Forelimb muscle (tissue), 1 donor: Measurements from ENCODE around the gene ADORA3. TPM values are rescaled to one million over a fixed set of nuclear protein-coding genes. Genes with fewer than 3 reads are reported as not detected.

Experiments used
- DNase-seq: peaks from one replicate; pipeline ENCODE4 v3.0.0-alpha.2; 2013; ENCODE audit warnings: low read depth
- polyA plus RNA-seq: library from polyadenylated mRNA; unstranded; fragments of 120-200 nt; gene quantifications from one replicate; pipeline ENCODE4 v1.2.1, GENCODE V29; 2013; ENCODE audit not compliant: insufficient read length

The ADORA3 gene
- polyA plus RNA-seq, 1 donor, result 0.40 TPM

GRCh38 chr1:111475701-111476100, 27.7 kb downstream of the ADORA3 start:
- DNase-seq, result no peak

GRCh38 chr1:111474521-111474920, 28.9 kb downstream of the ADORA3 start:
- no peak for DNase-seq

- DNase-seq, result no peak
Measured at GRCh38 chr1:111474106-111474505, 29.3 kb downstream of the ADORA3 start.

GRCh38 chr1:111471538-111471937, 31.9 kb downstream of the ADORA3 start:
- DNase-seq, result no peak

DNA sequence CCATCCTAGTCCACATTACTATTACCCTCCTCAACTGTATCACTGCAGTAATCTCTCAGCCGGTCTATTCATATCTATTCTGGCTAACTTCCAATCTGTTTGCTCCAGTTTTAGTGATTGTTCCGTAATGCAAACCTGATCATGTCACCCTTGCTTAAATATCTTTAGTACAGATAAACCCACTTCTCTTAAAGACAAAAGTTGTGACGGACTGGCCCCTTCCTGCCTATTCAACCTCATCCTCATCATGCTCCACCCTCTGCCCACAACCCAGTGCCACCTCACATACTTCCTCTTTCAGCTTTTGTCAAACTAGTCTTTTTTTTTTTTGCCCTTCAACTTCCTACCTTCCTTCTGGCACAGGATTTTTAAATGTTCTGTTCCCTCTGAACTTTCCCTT, 32.4 kb downstream of the ADORA3 start:
- DNase-seq, result no peak

DNA sequence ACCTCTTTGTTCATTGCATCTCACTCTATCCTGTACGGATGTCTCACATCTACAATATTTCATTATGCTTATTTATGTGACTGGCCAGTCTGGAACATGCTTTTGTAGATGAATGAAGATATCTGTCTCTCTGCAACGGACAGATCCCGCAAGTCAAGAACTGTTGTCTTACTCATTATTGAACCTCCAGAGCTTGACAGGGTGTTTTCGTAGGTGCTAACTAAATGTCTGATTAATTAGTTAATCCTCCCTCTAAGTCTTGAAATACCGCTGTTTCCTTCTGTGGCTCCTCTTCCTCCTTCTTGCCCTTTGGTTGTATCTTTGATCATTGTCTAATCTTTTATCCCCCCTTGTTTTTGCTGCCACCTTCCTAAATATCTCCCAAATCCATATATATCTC, 32.8 kb downstream of the ADORA3 start:
- DNase-seq, result no peak

GRCh38 chr1:111469539-111469938, 33.9 kb downstream of the ADORA3 start:
- DNase-seq, result no peak

DNA sequence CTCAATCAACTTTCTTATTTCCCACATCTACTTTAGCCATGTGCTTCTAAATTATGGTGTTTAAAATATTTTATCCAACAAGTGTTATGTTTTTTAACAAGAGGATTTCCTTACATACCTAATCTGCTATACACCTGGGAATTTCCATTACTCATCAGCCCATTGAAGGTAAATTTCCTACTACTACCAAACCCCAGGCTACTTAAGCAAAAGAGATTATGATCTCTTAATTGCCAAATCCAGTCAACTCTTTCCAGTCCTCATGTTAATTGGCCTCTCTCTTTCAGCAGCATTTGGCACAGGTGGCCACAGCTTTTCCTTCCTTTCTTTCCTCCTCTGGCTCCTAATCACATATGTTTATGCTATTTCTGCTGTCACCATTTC, 34.7 kb downstream of the ADORA3 start:
- DNase-seq, result no peak

- no peak for DNase-seq
Measured at GRCh38 chr1:111467865-111468716, 35.3 kb downstream of the ADORA3 start.

GRCh38 chr1:111466480-111466879, 37.0 kb downstream of the ADORA3 start:
- DNase-seq, result no peak

DNA sequence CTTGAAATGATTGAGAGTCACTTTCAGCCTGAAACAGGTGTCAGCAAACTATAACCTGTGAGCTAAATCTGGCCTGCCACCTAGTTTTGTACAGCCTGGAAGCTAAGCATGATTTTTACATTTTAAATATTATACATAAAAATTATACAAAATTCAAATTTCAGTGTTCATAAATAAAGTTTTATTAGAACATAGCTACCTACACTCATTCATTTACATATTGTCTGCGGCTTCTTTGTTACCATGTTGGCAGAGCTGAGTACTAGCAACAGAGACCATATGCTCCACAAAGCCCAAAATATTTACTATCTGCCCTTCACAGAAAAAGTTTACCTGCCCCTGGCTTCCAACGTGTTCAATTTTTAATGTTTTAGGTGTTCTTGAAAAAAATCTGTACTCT, 37.7 kb downstream of the ADORA3 start:
- no peak for DNase-seq

DNA sequence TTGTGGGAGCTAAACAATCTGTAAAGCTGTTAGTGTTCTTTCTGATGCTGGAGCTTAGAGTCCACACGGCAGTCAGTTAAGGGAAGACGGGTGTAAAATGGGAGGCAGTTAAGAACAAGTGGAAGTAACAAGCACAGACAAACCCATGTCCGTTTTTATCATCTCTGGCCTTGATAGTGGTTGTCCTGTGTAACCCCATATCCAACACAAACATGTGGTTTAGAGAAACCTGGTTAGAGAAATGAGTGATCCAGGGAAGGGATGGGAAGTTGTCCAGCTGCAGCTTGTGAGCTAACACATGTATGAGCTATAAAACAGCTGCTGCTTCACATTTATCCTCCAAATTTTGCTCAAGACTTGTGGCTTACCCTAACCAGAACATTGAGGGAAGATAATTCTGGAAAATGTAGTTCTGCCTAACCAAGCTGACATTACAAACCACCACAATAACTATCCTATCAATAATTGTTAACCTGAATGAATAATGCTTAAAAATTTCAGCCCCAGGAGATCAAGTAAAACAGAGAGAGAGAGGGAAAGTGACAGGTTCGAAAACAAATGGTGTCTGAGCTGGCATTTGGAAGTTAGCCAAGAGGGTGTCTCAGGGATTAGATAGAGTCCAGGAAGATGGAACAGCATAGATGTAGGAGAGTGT, 40.3 kb downstream of the ADORA3 start:
- no peak for DNase-seq

GRCh38 chr1:111462370-111463028, 40.9 kb downstream of the ADORA3 start:
- no peak for DNase-seq

DNA sequence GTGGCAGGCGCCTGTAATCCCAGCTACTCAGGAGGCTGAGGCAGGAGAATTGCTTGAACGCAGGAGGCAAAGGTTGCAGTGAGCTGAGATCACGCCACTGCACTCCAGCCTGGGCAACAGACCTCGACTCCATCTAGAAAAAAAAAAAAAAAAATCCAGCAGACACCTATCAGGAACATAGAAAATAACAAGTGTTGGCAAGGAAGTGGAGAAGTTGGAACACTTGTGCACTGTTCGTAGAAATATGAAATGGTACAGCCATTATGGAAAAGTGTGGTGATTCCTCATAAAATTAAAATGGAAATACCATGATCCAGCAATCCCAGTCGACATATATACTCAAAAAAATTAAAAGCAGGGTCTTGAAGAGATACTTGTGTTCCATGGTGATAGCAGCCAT, 41.7 kb downstream of the ADORA3 start:
- DNase-seq, result no peak

GRCh38 chr1:111455642-111456031, 47.8 kb downstream of the ADORA3 start:
- DNase-seq, result no peak

DNA sequence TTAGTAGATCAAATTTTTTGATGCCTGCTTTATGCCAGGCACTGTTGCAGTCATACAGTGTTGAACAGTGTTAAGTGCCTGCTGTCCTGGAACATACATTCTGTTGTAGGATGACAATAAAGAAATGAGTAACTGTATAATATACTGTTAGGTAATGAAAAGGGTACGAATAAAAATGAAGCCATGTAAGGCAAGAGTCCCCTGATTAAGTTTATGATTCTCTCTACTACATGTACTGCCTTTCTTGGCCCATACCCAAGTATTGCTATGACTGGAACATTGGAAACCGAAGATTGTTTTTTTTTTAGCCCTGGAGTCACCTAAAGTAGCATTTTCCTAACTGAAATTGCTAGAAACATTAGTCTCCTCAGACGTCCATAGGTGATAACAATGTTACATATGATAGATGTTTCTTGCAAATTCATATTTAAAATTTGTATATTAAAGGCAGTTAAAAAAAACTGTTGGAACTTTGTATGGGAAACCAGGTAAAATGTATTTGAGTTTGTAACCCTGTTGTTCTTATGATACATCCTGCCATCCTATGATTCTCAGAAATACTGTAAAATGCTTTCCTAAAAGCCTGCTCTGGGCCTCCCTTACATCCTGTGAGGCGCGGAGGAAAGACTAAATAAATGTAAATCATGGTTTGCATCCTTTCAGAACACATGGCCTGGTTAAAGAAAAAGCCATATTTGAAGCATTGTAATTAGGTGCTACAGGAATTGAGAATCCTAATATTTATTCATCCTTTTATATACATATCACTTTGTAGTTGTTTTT, 48.4 kb downstream of the ADORA3 start:
- DNase-seq, result no peak

- DNase-seq, result no peak
Measured at GRCh38 chr1:111453706-111454105, 49.7 kb downstream of the ADORA3 start.

DNA sequence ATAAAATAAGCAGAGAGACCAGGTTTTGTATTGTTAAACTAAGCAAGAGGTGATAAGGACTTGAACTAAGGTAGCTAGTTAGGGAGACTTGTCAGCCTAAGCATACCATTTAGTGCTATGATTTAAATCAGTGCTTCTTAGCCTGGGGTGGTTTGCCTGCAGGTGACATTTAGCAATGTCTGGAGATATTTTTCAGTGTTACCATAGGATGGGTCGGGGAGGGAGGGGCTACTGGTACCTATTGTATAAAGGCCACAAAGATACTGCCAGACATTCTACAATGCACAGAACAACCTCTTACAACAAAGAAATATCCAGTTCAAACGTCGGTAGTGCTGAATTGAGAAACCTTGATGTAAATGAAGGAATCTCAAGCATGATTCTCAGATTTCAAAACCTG, 50.9 kb downstream of the ADORA3 start:
- no peak for DNase-seq

- DNase-seq, result no peak
Measured at GRCh38 chr1:111450185-111450584, 53.2 kb downstream of the ADORA3 start.

DNA sequence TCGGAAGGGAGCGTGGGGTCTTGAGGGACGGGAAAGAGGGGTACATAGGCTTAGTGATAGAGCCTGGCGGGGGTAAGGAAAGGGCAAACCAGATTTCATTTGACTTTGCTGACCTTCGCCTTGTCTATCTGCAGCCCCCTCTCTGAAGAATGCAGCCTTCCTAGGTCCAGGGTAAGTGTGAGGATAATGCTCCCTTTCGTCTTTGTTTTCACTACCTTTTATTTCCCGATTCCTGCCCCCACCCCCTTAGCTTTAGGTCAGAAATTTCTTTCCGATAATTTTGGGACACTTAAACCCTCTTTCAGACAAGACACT, 53.8 kb downstream of the ADORA3 start:
- DNase-seq, result no peak
